ENCODE results near the gene CLC.

CLC gene

GRCh38 chr19:39681416-39681815 is 56.4 kb downstream of the CLC start:
- Histone ChIP-seq H3K36me3 (no peaks in the 10 kb centered on the region), H3K4me2 (no peak overlapping the region), H4K20me1 (no peaks in the 10 kb centered on the region), H3K4me3 (no peak overlapping the region), H3K4me1 (0 out of 2 replicates have a peak, but pooled peaks cover 8% of the 10 kb centered on the region), H3K27me3 (no peaks in the 10 kb centered on the region), H3K9ac (no peak overlapping the region), H3K27ac (no peak overlapping the region), H3K9me3 (no peaks in the 10 kb centered on the region)
- no peak for TF ChIP-seq Cebpa-rat (IDR thresholded peaks at IDR 0.05)
